HEK293T (cell line): ENCODE results near the gene OLA1.

Experiments
- CTCF ChIA-PET: fragments of 350-600 bp; formaldehyde crosslinking; extraction: SDS; loops from one replicate; lab custom pipeline; 2021; ENCODE audit warnings: antibody characterized with exemption, inconsistent platforms; lab: Yijun Ruan, JAX
- POLR2A ChIA-PET: fragments of 350-600 bp; formaldehyde crosslinking; extraction: SDS; loops from one replicate; lab custom pipeline; 2020; ENCODE audit warnings: antibody characterized with exemption, inconsistent platforms; lab: Yijun Ruan, JAX
- DNase-seq: peaks from one replicate; pipeline ENCODE4 v3.0.0; 2012; ENCODE audit warnings: mixed read lengths; ENCODE audit errors: extremely low spot score
- ARNT ChIP-seq: fragments of 450-650 bp; IDR thresholded peaks from 2 replicates; pipeline ENCODE4 v1.6.1; 2017; ENCODE audit warnings: mild to moderate bottlenecking
- BHLHE40 ChIP-seq: fragments of 450-650 bp; IDR thresholded peaks from 2 replicates; pipeline ENCODE4 v1.6.1; 2016; ENCODE audit warnings: mild to moderate bottlenecking, moderate library complexity, borderline replicate concordance
- CTBP1 ChIP-seq: fragments of 450-650 bp; IDR thresholded peaks from 2 replicates; pipeline ENCODE4 v1.6.1; 2016; ENCODE audit warnings: borderline replicate concordance
- ELF4 ChIP-seq: fragments of 450-650 bp; IDR thresholded peaks from 2 replicates; pipeline ENCODE4 v1.6.1; 2017; ENCODE audit warnings: antibody characterized with exemption
- FOXA1 ChIP-seq: fragments of 450-650 bp; IDR thresholded peaks from 2 replicates; pipeline ENCODE4 v1.6.1; 2016; ENCODE audit warnings: mild to moderate bottlenecking
- FOXK2 ChIP-seq: fragments of 450-650 bp; IDR thresholded peaks from 2 replicates; pipeline ENCODE4 v1.6.1; 2016; ENCODE audit warnings: mild to moderate bottlenecking
- FOXM1 ChIP-seq: fragments of 450-650 bp; IDR thresholded peaks from 2 replicates; pipeline ENCODE4 v1.6.1; 2017; ENCODE audit warnings: mild to moderate bottlenecking, borderline replicate concordance
- HDGF ChIP-seq: fragments of 450-650 bp; IDR thresholded peaks from 2 replicates; pipeline ENCODE4 v1.6.1; 2017; ENCODE audit warnings: antibody characterized with exemption, borderline replicate concordance
- L3MBTL2 ChIP-seq: fragments of 450-650 bp; conservative IDR thresholded peaks from 2 replicates; pipeline ENCODE4 v1.6.1; 2016; ENCODE audit warnings: mild to moderate bottlenecking
- LEF1 ChIP-seq: fragments of 450-650 bp; IDR thresholded peaks from 2 replicates; pipeline ENCODE4 v1.6.1; 2017; ENCODE audit warnings: mild to moderate bottlenecking, borderline replicate concordance
- NFRKB ChIP-seq: fragments of 450-650 bp; IDR thresholded peaks from 2 replicates; pipeline ENCODE4 v1.6.1; 2016; ENCODE audit warnings: mild to moderate bottlenecking, moderate library complexity
- SP1 ChIP-seq: fragments of 450-650 bp; IDR thresholded peaks from 2 replicates; pipeline ENCODE4 v1.6.1; 2017
- SUZ12 ChIP-seq: fragments of 450-650 bp; IDR thresholded peaks from 2 replicates; pipeline ENCODE4 v1.6.1; 2016; ENCODE audit warnings: mild to moderate bottlenecking
- TARDBP ChIP-seq: fragments of 450-650 bp; IDR thresholded peaks from 2 replicates; pipeline ENCODE4 v1.6.1; 2016
- ZNF384 ChIP-seq: fragments of 450-650 bp; IDR thresholded peaks from 2 replicates; pipeline ENCODE4 v1.6.1; 2016
- TF ChIP-seq, protein P1 (sequence below): fragments of 450-650 bp; IDR thresholded peaks from 2 replicates; pipeline ENCODE4 v1.6.1; 2016

OLA1 gene

DNA sequence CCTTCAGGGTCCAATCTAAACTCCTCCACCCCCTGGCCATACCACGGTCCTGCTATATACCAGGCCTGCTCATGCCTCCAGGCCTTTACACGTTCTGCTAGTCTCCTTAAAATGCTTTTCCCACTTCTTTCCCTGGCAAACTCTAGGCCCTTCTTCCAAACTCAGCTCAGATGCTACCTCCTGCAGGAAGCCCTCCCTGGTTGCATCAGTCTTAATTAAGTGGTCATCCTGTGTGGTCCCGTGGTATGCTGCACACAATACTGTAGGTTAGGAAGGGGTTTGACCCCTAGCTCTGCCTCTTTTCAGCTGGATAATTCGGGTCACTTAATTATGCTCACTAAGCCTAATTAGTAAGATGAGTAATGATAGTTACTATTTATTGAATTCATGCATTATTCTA, 197.3 kb downstream of the OLA1 start:
- ChIA-PET POLR2A (no interaction called here), CTCF (no interaction called here)
- TF ChIP-seq ELF4 (no peak), FOXK2 (no peak), NFRKB (no peak), TARDBP (no peak), SP1 (no peak), ARNT (no peak), FOXM1 (no peak), LEF1 (no peak), L3MBTL2 (no peak), HDGF (no peak), FOXA1 (no peak), ZNF384 (no peak), SUZ12 (no peak), BHLHE40 (no peak)
- TF ChIP-seq, protein P1, sequence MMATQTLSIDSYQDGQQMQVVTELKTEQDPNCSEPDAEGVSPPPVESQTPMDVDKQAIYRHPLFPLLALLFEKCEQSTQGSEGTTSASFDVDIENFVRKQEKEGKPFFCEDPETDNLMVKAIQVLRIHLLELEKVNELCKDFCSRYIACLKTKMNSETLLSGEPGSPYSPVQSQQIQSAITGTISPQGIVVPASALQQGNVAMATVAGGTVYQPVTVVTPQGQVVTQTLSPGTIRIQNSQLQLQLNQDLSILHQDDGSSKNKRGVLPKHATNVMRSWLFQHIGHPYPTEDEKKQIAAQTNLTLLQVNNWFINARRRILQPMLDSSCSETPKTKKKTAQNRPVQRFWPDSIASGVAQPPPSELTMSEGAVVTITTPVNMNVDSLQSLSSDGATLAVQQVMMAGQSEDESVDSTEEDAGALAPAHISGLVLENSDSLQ: no peak
- no peak for DNase-seq

DNA sequence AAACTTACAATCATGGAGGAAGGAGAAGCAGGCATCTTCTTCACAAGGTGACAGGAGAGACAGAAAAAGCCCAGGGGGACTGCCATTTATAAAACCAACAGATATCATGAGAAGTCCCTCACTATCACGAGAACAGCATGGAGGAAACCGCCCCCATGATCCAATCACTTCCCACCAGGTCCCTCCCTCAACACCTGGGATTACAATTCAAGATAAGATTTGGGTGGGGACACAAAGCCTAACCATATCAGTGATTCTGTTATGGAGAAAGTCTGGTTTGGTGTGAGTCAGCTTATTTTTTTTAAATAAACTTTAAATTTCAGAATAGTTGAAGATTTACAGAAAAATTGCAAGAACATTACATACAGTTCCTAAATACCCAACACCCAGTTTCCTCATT, 198.4 kb downstream of the OLA1 start:
- DNase-seq: no peak
- POLR2A ChIA-PET: no interaction called here
- TF ChIP-seq FOXA1 (no peak), LEF1 (no peak), NFRKB (no peak), CTBP1 (no peak), BHLHE40 (no peak), ZNF384 (no peak), TARDBP (no peak), L3MBTL2 (no peak), ARNT (no peak), SUZ12 (no peak), ELF4 (no peak), SP1 (no peak), HDGF (no peak)
- CTCF ChIA-PET: no interaction called here

DNA sequence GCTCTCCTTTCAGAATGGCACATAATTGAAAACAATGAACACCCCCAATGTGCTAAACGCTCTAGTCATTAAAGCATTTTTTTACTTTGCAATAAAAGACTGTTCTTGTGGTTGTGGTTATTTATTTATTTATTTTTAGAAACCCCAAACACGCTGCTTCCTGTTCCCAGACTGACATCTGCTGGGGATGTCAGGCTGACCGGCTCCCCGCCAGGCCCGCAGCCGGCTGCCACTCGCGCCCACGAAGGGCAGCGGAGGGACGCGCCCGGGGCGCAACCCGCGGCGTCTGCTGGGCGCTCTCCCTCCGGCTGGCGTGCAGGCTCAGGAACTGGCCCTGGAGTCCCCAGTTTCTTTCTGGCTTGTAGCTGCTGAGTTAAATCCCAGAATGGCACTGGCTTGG, 200.1 kb downstream of the OLA1 start:
- CTCF ChIA-PET: no interaction called here
- no peak for DNase-seq
- no peak for TF ChIP-seq BHLHE40
- TF ChIP-seq SUZ12: no peak
- no peak for TF ChIP-seq ARNT
- TF ChIP-seq HDGF: no peak
- TF ChIP-seq ZNF384: no peak
- TF ChIP-seq CTBP1: no peak
- no peak for TF ChIP-seq LEF1
- no peak for TF ChIP-seq SP1
- TF ChIP-seq NFRKB: no peak
- no peak for TF ChIP-seq FOXK2
- POLR2A ChIA-PET: no interaction called here

DNA sequence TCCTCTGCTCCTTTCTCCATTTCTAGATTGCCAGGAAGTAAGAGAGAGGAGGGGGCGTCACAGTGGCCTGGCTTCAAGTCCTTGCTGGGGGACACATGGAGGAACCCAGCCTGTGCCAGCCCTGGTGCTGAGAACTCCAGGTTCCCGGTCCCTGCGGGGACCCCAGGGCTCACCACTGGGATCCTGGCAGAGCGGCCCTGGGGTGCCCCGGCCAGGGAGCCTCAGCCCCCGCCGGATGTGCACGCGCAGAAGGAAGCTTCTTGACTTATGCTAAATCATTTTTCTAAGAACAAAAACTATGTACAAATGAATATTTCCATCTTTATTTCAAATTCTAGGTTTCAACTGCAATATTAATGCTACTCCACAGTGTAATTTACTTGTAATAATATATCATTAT, 200.6 kb downstream of the OLA1 start:
- no peak for DNase-seq
- CTCF ChIA-PET: no interaction called here

DNA sequence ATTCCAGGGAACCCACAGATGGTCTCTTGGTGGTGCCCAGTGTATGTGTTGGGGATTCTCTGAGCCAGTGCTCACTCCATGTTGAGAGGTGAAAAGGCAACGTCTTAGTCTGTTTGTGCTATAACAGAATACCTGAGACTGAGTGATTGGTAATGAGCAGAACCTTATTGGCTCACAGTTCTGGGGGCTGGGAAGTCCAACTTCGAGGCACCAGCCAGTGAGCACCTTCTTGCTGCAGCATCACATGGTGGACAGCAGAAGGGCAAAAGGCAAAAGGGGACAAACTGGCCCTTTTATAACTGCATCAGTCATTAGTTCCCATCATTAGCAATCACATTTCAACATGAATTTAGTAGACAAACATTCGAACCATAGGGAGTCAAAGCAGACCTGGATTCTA, 202.2 kb downstream of the OLA1 start:
- CTCF ChIA-PET: no interaction called here
- no peak for DNase-seq
- TF ChIP-seq CTBP1: no peak
- no peak for TF ChIP-seq ELF4
- TF ChIP-seq SP1: no peak
- no peak for TF ChIP-seq FOXA1
- no peak for TF ChIP-seq FOXM1
- POLR2A ChIA-PET: no interaction called here

More for the DNA sequence above, 200.6 kb downstream of the OLA1 start:
- POLR2A ChIA-PET: no interaction called here
- no peak for TF ChIP-seq SP1
- TF ChIP-seq ZNF384: no peak
- no peak for TF ChIP-seq HDGF
- TF ChIP-seq FOXM1: no peak
- no peak for TF ChIP-seq TARDBP

DNA sequence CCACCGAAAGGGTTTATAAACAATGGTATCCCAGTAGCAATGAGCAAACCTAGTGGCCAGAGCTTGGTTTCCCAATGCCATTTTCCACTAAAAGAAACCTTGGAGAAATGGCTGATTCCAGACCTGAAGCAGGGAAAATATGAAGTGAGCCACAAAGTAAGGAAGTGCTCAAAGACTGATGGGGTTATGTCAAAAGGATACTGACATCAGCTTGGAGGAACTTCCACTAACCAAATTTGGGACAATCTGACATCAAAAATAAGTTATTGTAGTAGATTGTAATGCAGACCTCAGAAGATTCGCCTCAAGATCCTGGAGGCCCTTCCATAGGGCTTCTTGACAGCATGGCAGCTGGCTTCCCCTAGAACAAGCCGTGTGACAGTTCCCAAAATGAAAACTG, 203.8 kb downstream of the OLA1 start:
- DNase-seq: no peak
- TF ChIP-seq FOXK2 (no peak), FOXA1 (no peak), L3MBTL2 (no peak), SP1 (no peak), CTBP1 (no peak), SUZ12 (no peak), ARNT (no peak), NFRKB (no peak), TARDBP (no peak), LEF1 (no peak), FOXM1 (no peak)
- ChIA-PET POLR2A (no interaction called here), CTCF (no interaction called here)

DNA sequence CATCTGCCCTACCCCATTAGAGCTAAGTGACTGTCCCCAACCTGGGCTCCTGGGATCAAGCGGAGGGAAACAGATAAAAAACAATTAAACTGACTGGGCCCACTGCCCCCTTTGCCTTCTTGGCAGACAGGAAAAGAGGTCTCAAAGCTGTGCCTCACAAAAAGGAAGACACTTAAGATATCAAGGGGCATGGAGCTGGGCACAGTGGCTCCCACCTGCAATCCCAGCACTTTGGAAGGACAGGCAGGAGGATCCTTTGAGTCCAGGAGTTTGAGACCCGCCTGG, 208.0 kb downstream of the OLA1 start:
- POLR2A ChIA-PET: no interaction called here
- no peak for DNase-seq
- CTCF ChIA-PET: no interaction called here
- TF ChIP-seq FOXK2 (no peak), LEF1 (no peak), BHLHE40 (no peak), ZNF384 (no peak)
